GM12892 (cell line): ENCODE measurements around the gene TMIE.

Experiments used
- POLR2A ChIP-seq: IDR thresholded peaks from 2 replicates; pipeline ENCODE4 v1.6.1; 2011; ENCODE audit warnings: low read depth, low read length, control low read depth
- POLR2AphosphoS5 ChIP-seq: IDR thresholded peaks from 2 replicates; pipeline ENCODE4 v1.6.1; 2011; ENCODE audit warnings: low read depth, low read length, control low read depth

GRCh38 chr3:46685446-46685845, 15.7 kb upstream of the TMIE start:
- no peak for TF ChIP-seq POLR2A
- no peak for TF ChIP-seq POLR2AphosphoS5
